ENCODE measurements around the gene DTD2. TPM values are rescaled to one million over a fixed set of nuclear protein-coding genes. Genes with fewer than 3 reads are reported as not detected.

DTD2 gene
- total and polyA plus RNA-seq, 2 of the 8 experiments (the other 6 are each of a cell fraction or from before 2014, with no cell fraction given): 12.0 to 19.5 TPM

DNA sequence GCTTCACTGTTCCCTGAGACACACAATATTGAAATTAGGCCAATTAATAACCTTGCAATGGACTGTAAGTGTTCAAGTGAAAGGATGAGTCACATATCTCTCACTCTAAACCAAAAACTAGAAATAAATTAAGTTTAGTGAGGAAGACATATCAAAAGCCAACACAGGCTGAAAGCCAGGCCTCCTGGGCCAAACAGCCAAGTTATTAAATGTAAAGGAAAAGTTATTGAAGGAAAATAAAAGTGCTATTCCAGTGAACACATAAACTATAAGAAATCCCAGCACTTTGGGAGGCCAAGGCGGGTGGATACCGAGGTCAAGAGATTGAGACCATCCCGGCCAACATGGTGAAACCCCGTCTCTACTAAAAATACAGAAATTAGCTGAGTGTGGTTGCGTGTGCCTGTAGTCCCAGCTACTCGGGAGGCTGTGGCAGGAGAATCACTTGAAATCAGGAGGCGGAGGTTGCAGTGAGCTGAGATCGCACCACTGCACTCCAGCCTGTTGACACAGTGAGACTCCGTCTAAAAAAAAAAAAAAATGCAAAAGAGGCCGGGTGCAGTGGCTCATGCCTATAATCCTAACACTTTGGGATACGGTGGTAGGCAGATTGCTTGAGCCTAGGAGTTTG is 26.6 kb downstream of the DTD2 start:
- H3K14ac ChIP-seq (ENCODE audit: insufficient read length): no peak overlapping the region
- H3K4me3 ChIP-seq (ENCODE audit: extremely low read depth in 1 of 4, insufficient read depth in 2 of 4, low read depth in 3 of 4, low read length in 4 of 4): no peak overlapping the region
- DNase-seq (ENCODE audit: low read depth in 1 of 2, low spot score in 2 of 2) (no peak), FAIRE-seq (no peak)
- no peak overlapping the region for H4K5ac ChIP-seq (ENCODE audit: insufficient read length, low read depth, low read length)
- WGBS, 2 experiments (ENCODE audit: extremely low coverage in 1 of 2, insufficient coverage in 1 of 2, insufficient read length in 1 of 2, insufficient replicate concordance in 2 of 2, low coverage in 1 of 2, low lambda C conversion rate in 2 of 2, missing lambda C conversion rate in 1 of 2): 88% methylated on average over 11 of the region's 11 CpGs; no CpG with 5 or more reads in 1 of the 2 experiments
- H3K79me1 ChIP-seq (ENCODE audit: low read depth, low read length): no peaks in the 10 kb centered on the region
- no peak overlapping the region for H4K8ac ChIP-seq (ENCODE audit: extremely low read depth, insufficient read depth, low read length)
- ChIA-PET POLR2A (ENCODE audit: partially characterized antibody) (no interaction called here), CTCF (ENCODE audit: partially characterized antibody) (interaction anchor here (1.3 kb wide), 1 partner anchor 20 kb away, joined by 5 read pairs; no protein-coding TSS in a partner anchor)
- H4K20me1 ChIP-seq (replicated peaks in 1 of 2; ENCODE audit: control insufficient read depth in 1 of 2, insufficient read depth in 2 of 2, low read length in 2 of 2): no peaks in the 10 kb centered on the region
- no peak overlapping the region for H3K56ac ChIP-seq (replicated peaks; ENCODE audit: insufficient read length, low read depth, low read length)
- H2BK12ac ChIP-seq (ENCODE audit: low read depth, low read length): no peak overlapping the region
- no peaks in the 10 kb centered on the region for H3K36me3 ChIP-seq (ENCODE audit: control insufficient read depth in 2 of 4, insufficient read depth in 4 of 4, low read length in 3 of 4)
- H3K4me2 ChIP-seq (ENCODE audit: insufficient read depth in 1 of 2, low read depth in 2 of 2, low read length in 2 of 2): no peak overlapping the region
- H3K9me3 ChIP-seq (ENCODE audit: insufficient read depth in 2 of 2, low read depth in 1 of 2, low read length in 1 of 2): no peaks in the 10 kb centered on the region
- H2BK120ac ChIP-seq (replicated peaks; ENCODE audit: low read depth, low read length): no peak overlapping the region
- no peak overlapping the region for H2BK15ac ChIP-seq (ENCODE audit: low read length)
- H3K27ac ChIP-seq (ENCODE audit: low read depth, low read length): no peak overlapping the region
- H2AFZ ChIP-seq (ENCODE audit: low read length): no peak overlapping the region
- no peaks in the 10 kb centered on the region for H3K79me2 ChIP-seq (ENCODE audit: control insufficient read depth in 1 of 2, insufficient read depth in 2 of 2, low read length in 2 of 2)
- no peak overlapping the region for H4K91ac ChIP-seq (replicated peaks; ENCODE audit: insufficient read length, low read length)
- H2BK5ac ChIP-seq (ENCODE audit: low read depth, low read length): no peak overlapping the region
- H3K23ac ChIP-seq (ENCODE audit: insufficient read length): no peak overlapping the region
- no peak overlapping the region for H3K4ac ChIP-seq (replicated peaks; ENCODE audit: insufficient read length, low read depth, low read length)
- no peak overlapping the region for H2AK5ac ChIP-seq (ENCODE audit: low read depth, low read length)
- H3K4me1 ChIP-seq (replicated peaks in 1 of 4; ENCODE audit: control insufficient read depth in 3 of 4, insufficient read depth in 4 of 4, low read length in 3 of 4): peaks cover 0 to 4% (median 0%) of the 10 kb centered on the region in 4 experiments; a peak in 2 of 7 replicates
- H3K18ac ChIP-seq (ENCODE audit: extremely low read depth, low read length): no peak overlapping the region
- H3K9ac ChIP-seq (replicated peaks in 1 of 4; ENCODE audit: extremely low read depth in 1 of 4, low read depth in 3 of 4, low read length in 3 of 4): no peak overlapping the region
- TF ChIP-seq JUN (IDR thresholded peaks at IDR 0.05; ENCODE audit: low read depth, low read length): no peak
- TF ChIP-seq YY1 (IDR thresholded peaks at IDR 0.05; ENCODE audit: low read depth, low read length): no peak
- no peak for TF ChIP-seq SP4 (IDR thresholded peaks at IDR 0.05; ENCODE audit: low read length)
- no peak for TF ChIP-seq GABPA (IDR thresholded peaks at IDR 0.05; ENCODE audit: borderline replicate concordance, insufficient read depth, low read length)
- no peak for TF ChIP-seq KDM4A (IDR thresholded peaks at IDR 0.05; ENCODE audit: low read depth, low read length, severe bottlenecking)
- TF ChIP-seq FOSL1 (IDR thresholded peaks at IDR 0.05; ENCODE audit: insufficient read depth, low read depth, low read length): no peak
- no peak for TF ChIP-seq RBBP5 (IDR thresholded peaks at IDR 0.05; ENCODE audit: borderline replicate concordance, low read depth, low read length)
- no peaks in the 10 kb centered on the region for H3K27me3 ChIP-seq (replicated peaks in 1 of 4; ENCODE audit: control insufficient read depth in 3 of 4, extremely low read depth in 1 of 4, insufficient read depth in 3 of 4, low read length in 3 of 4)
- no peak overlapping the region for H2BK20ac ChIP-seq (ENCODE audit: low read length)
- no peaks in the 10 kb centered on the region for H3K23me2 ChIP-seq (ENCODE audit: low read depth, low read length)
